Neural progenitor cell (in vitro differentiated cells): Measurements from ENCODE around the gene EFNA3.
A peak's percentile ranks its signal among the peaks of the same experiment; 100 is the strongest.

Experiments
- CTCF ChIP-seq: fragments of 200-600 bp; sonication (generic); IDR thresholded peaks from 2 replicates; pipeline ENCODE4 v1.5.1; 2017; ENCODE audit warnings: antibody characterized with exemption, mild to moderate bottlenecking
- EZH2 ChIP-seq: fragments of 200-600 bp; sonication (generic); IDR thresholded peaks from 2 replicates; pipeline ENCODE4 v1.6.1; 2017; ENCODE audit warnings: antibody characterized with exemption, mild to moderate bottlenecking, moderate library complexity
- EZH2phosphoT487 ChIP-seq: fragments of 200-600 bp; sonication (generic); IDR thresholded peaks from 2 replicates; pipeline ENCODE4 v1.6.1; 2017; ENCODE audit warnings: antibody characterized with exemption

- TF ChIP-seq CTCF (peak; percentile 96), EZH2 (peak; percentile 28), EZH2phosphoT487 (peak; percentile 27)
Measured at GRCh38 chr1:155084722-155085503, 6.3 kb downstream of the EFNA3 start.
